ENCODE measurements around the gene CMPK1. TPM values are rescaled to one million over a fixed set of nuclear protein-coding genes. Genes with fewer than 3 reads are reported as not detected.

CMPK1 gene
- total and polyA plus RNA-seq, 2 of the 8 experiments (the other 6 are each of a cell fraction or from before 2014, with no cell fraction given), result 6.0 to 36.9 TPM

- H2BK12ac ChIP-seq (ENCODE audit: low read depth, low read length), result no peak overlapping the region
- POLR2A ChIA-PET (ENCODE audit: partially characterized antibody), result no interaction called here
- WGBS, 2 experiments (ENCODE audit: extremely low coverage in 1 of 2, insufficient coverage in 1 of 2, insufficient read length in 1 of 2, insufficient replicate concordance in 2 of 2, low coverage in 1 of 2, low lambda C conversion rate in 2 of 2, missing lambda C conversion rate in 1 of 2), result 92% methylated on average over 3 of the region's 3 CpGs; no CpG with 5 or more reads in 1 of the 2 experiments
Observed at GRCh38 chr1:47384083-47384482, 50.5 kb downstream of the CMPK1 start.

More at GRCh38 chr1:47384083-47384482, 50.5 kb downstream of the CMPK1 start:
- Histone ChIP-seq H3K4me2 (ENCODE audit: insufficient read depth in 1 of 2, low read depth in 2 of 2, low read length in 2 of 2) (no peak overlapping the region), H3K4me3 (ENCODE audit: extremely low read depth in 1 of 4, insufficient read depth in 2 of 4, low read depth in 3 of 4, low read length in 4 of 4) (no peak overlapping the region), H4K20me1 (replicated peaks in 1 of 2; ENCODE audit: control insufficient read depth in 1 of 2, insufficient read depth in 2 of 2, low read length in 2 of 2) (peaks cover 0 to 3% of the 10 kb centered on the region in 2 experiments), H3K79me2 (ENCODE audit: control insufficient read depth in 1 of 2, insufficient read depth in 2 of 2, low read length in 2 of 2) (no peaks in the 10 kb centered on the region), H2BK15ac (ENCODE audit: low read length) (no peak overlapping the region), H2BK5ac (ENCODE audit: low read depth, low read length) (no peak overlapping the region), H3K27me3 (replicated peaks in 1 of 4; ENCODE audit: control insufficient read depth in 3 of 4, extremely low read depth in 1 of 4, insufficient read depth in 3 of 4, low read length in 3 of 4) (no peaks in the 10 kb centered on the region; a peak in 1 of 7 replicates), H3K56ac (replicated peaks; ENCODE audit: insufficient read length, low read depth, low read length) (no peak overlapping the region), H3K36me3 (ENCODE audit: control insufficient read depth in 2 of 4, insufficient read depth in 4 of 4, low read length in 3 of 4) (no peaks in the 10 kb centered on the region), H3K9me3 (ENCODE audit: insufficient read depth in 2 of 2, low read depth in 1 of 2, low read length in 1 of 2) (no peaks in the 10 kb centered on the region), H3K23me2 (ENCODE audit: low read depth, low read length) (no peaks in the 10 kb centered on the region), H2BK20ac (ENCODE audit: low read length) (no peak overlapping the region), H3K4ac (replicated peaks; ENCODE audit: insufficient read length, low read depth, low read length) (no peak overlapping the region), H2AK5ac (ENCODE audit: low read depth, low read length) (no peak overlapping the region), H3K14ac (ENCODE audit: insufficient read length) (no peak overlapping the region), H4K8ac (ENCODE audit: extremely low read depth, insufficient read depth, low read length) (no peak overlapping the region), H3K4me1 (replicated peaks in 1 of 4; ENCODE audit: control insufficient read depth in 3 of 4, insufficient read depth in 4 of 4, low read length in 3 of 4) (0 out of 7 replicates have a peak, but pooled peaks cover 0 to 2% (median 0%) of the 10 kb centered on the region in 4 experiments), H3K9ac (replicated peaks in 1 of 4; ENCODE audit: extremely low read depth in 1 of 4, low read depth in 3 of 4, low read length in 3 of 4) (no peak overlapping the region), H2BK120ac (replicated peaks; ENCODE audit: low read depth, low read length) (no peak overlapping the region), H3K27ac (ENCODE audit: low read depth, low read length) (no peak overlapping the region), H3K18ac (ENCODE audit: extremely low read depth, low read length) (no peak overlapping the region), H4K5ac (ENCODE audit: insufficient read length, low read depth, low read length) (no peak overlapping the region), H3K79me1 (ENCODE audit: low read depth, low read length) (no peaks in the 10 kb centered on the region), H2AFZ (ENCODE audit: low read length) (no peak overlapping the region), H3K23ac (ENCODE audit: insufficient read length) (no peak overlapping the region), H4K91ac (replicated peaks; ENCODE audit: insufficient read length, low read length) (no peak overlapping the region)
- DNase-seq (ENCODE audit: low read depth in 1 of 2, low spot score in 2 of 2) (no peak), FAIRE-seq (no peak)
- CTCF ChIA-PET (ENCODE audit: partially characterized antibody), result interaction anchor here (1.1 kb wide), 1 partner anchor 41 kb away, joined by 3 read pairs; no protein-coding TSS in a partner anchor
- TF ChIP-seq EGR1 (IDR thresholded peaks at IDR 0.05; ENCODE audit: borderline replicate concordance, low read depth, low read length) (no peak), SIRT6 (IDR thresholded peaks at IDR 0.05; ENCODE audit: low read length) (no peak), YY1 (IDR thresholded peaks at IDR 0.05; ENCODE audit: low read depth, low read length) (no peak)
